HG02852 (cell line): Measurements from ENCODE around the gene SPP1.
A peak's percentile ranks its signal among the peaks of the same experiment; 100 is the strongest.
"Not testable (repeated sequence)": the region's sequence is repeated elsewhere in the genome, so short reads cannot be mapped to it uniquely, and the experiment has no call there.

ENCODE experiments used
- ATAC-seq: cut with Tn5 transposase; IDR thresholded peaks from one replicate; pipeline ENCODE4 v1.9.1; 2021; ENCODE audit warnings: mild to moderate bottlenecking, moderate library complexity; ENCODE audit not compliant: unreplicated experiment

The SPP1 gene

GRCh38 chr4:87985097-87985886 lies 9.8 kb downstream of the SPP1 start:
- peak; percentile 65 for ATAC-seq

GRCh38 chr4:87985887-87986200 lies 10.3 kb downstream of the SPP1 start:
- ATAC-seq, result no peak

GRCh38 chr4:87986508-87986907 lies 11.0 kb downstream of the SPP1 start:
- no peak for ATAC-seq

- no peak for ATAC-seq
Measured at GRCh38 chr4:87989765-87990164, 14.3 kb downstream of the SPP1 start.

- ATAC-seq, result no peak
Measured at GRCh38 chr4:87995435-87995834, 19.9 kb downstream of the SPP1 start.

GRCh38 chr4:87999191-87999691 lies 23.7 kb downstream of the SPP1 start:
- ATAC-seq, result not testable (repeated sequence)

GRCh38 chr4:88001871-88002270 lies 26.4 kb downstream of the SPP1 start:
- no peak for ATAC-seq

- ATAC-seq, result no peak
Measured at GRCh38 chr4:88002786-88003185, 27.3 kb downstream of the SPP1 start.

- ATAC-seq, result no peak
Measured at GRCh38 chr4:88003261-88003660, 27.7 kb downstream of the SPP1 start.

GRCh38 chr4:88005076-88005475 lies 29.6 kb downstream of the SPP1 start:
- ATAC-seq, result no peak

- no peak for ATAC-seq
Measured at GRCh38 chr4:88005946-88006345, 30.4 kb downstream of the SPP1 start.

GRCh38 chr4:88006956-88007303 lies 31.4 kb downstream of the SPP1 start:
- no peak for ATAC-seq

- peak; percentile 88 for ATAC-seq
Measured at GRCh38 chr4:88007304-88008121, 32.0 kb downstream of the SPP1 start, which contains the start of gene PKD2. Gene PKD2, plus strand, starts transcription at chr4:88007635. Its CDS starts 99 bp downstream, at chr4:88007734.

GRCh38 chr4:88008122-88008742 lies 32.7 kb downstream of the SPP1 start:
- peak; percentile 33 for ATAC-seq

- ATAC-seq, result no peak
Measured at GRCh38 chr4:88008743-88009171, 33.2 kb downstream of the SPP1 start.

GRCh38 chr4:88009871-88010270 lies 34.4 kb downstream of the SPP1 start:
- no peak for ATAC-seq

GRCh38 chr4:88010966-88011365 lies 35.5 kb downstream of the SPP1 start:
- no peak for ATAC-seq

GRCh38 chr4:88012647-88013046 lies 37.1 kb downstream of the SPP1 start:
- peak; percentile 45 for ATAC-seq

- no peak for ATAC-seq
Measured at GRCh38 chr4:88014386-88014905, 38.9 kb downstream of the SPP1 start.

GRCh38 chr4:88015659-88016295 lies 40.3 kb downstream of the SPP1 start:
- ATAC-seq, result no peak
